Endothelial cell of umbilical vein (primary cell): Measurements from ENCODE around the gene EPX. TPM values are rescaled to one million over a fixed set of nuclear protein-coding genes. Genes with fewer than 3 reads are reported as not detected.
A peak's percentile ranks its signal among the peaks of the same experiment; 100 is the strongest.

ENCODE experiments used
- BruUV-seq: library from RNA; stranded (reverse); fragments of 400-500 nt; replicated peaks from 2 replicates; lab custom pipeline; 2021; lab: Mats Ljungman, UMichigan
- CTCF ChIA-PET: fragments of 300-600, 350-600 bp; sonication (Branson Sonifier 250); formaldehyde crosslinking; loops from one replicate; lab custom pipeline; 2021; ENCODE audit warnings: antibody characterized with exemption, inconsistent platforms; lab: Charles Lee
- POLR2A ChIA-PET: fragments of 300-600, 350-600 bp; sonication (Branson Sonifier 250); formaldehyde crosslinking; loops from one replicate; lab custom pipeline; 2021; ENCODE audit warnings: antibody characterized with exemption, inconsistent platforms; lab: Charles Lee
- DNase-seq: peaks from one replicate; pipeline ENCODE4 v3.0.0-alpha.2; 2011; ENCODE audit warnings: low read depth, low spot score
- FAIRE-seq: peaks from 2 replicates; lab custom pipeline; 2011; peaks lifted over from hg19 to GRCh38; lab: Jason Lieb, UNC
- H2AFZ ChIP-seq: 2 replicates; pipeline ENCODE4 v1.6.0; 2012; ENCODE audit warnings: low read depth, low read length, control low read depth, inconsistent platforms
- H3K27ac ChIP-seq: 2 replicates; pipeline ENCODE4 v1.5.1; 2011; ENCODE audit warnings: low read depth, mild to moderate bottlenecking, control low read depth, low read length, moderate library complexity; ENCODE audit not compliant: insufficient read depth
- H3K27me3 ChIP-seq, 2 experiments: 2 replicates each; pipeline versions ENCODE4 v1.6.0 to v1.6.1; 2011; ENCODE audit warnings: low read length in 2 of 2, mixed read lengths in 1 of 2; ENCODE audit not compliant: control insufficient read depth in 2 of 2, insufficient read depth in 2 of 2
- H3K36me3 ChIP-seq, 2 experiments: 2 replicates in 1 of 2; 3 replicates in 1 of 2; pipeline ENCODE4 v1.5.1; 2011; ENCODE audit warnings: low read length in 2 of 2, mild to moderate bottlenecking in 1 of 2, moderate library complexity in 1 of 2; ENCODE audit not compliant: control insufficient read depth in 2 of 2, insufficient read depth in 2 of 2; ENCODE audit errors: extremely low read depth in 1 of 2
- H3K4me1 ChIP-seq: 3 replicates; pipeline ENCODE4 v1.5.1; 2011; ENCODE audit warnings: mild to moderate bottlenecking, low read length; ENCODE audit not compliant: control insufficient read depth, insufficient read depth; ENCODE audit errors: extremely low read depth
- H3K4me2 ChIP-seq: 2 replicates; pipeline ENCODE4 v1.6.1; 2011; ENCODE audit warnings: low read length, control low read depth, mixed read lengths; ENCODE audit not compliant: insufficient read depth
- H3K4me3 ChIP-seq, 3 experiments: fragments of 200-600 bp in 1 of 3; sonication (generic), shearing (Covaris generic) in 1 of 3; replicated peaks in 1 of 3; 2 replicates each; pipeline ENCODE4 v1.5.1; 2011 to 2016; ENCODE audit warnings: control low read depth in 3 of 3, low read length in 3 of 3, mild to moderate bottlenecking in 2 of 3, inconsistent platforms in 1 of 3, low read depth in 1 of 3, moderate library complexity in 1 of 3; ENCODE audit not compliant: insufficient read depth in 1 of 3
- H3K79me2 ChIP-seq: 2 replicates; pipeline ENCODE4 v1.6.0; 2012; ENCODE audit warnings: low read length, inconsistent platforms; ENCODE audit not compliant: control insufficient read depth, insufficient read depth
- H3K9ac ChIP-seq: replicated peaks from 2 replicates; pipeline ENCODE3; 2011; ENCODE audit warnings: low read length, control low read depth; ENCODE audit not compliant: insufficient read depth; ENCODE audit errors: extremely low read depth
- H3K9me1 ChIP-seq: replicated peaks from 3 replicates; pipeline ENCODE4 v1.6.0; 2011; ENCODE audit warnings: mild to moderate bottlenecking, low read length; ENCODE audit not compliant: control insufficient read depth, insufficient read depth; ENCODE audit errors: extremely low read depth
- H3K9me3 ChIP-seq: replicated peaks from 2 replicates; pipeline ENCODE4 v1.5.1; 2012; ENCODE audit warnings: low read length, inconsistent platforms; ENCODE audit not compliant: control insufficient read depth, insufficient read depth
- H4K20me1 ChIP-seq: replicated peaks from 2 replicates; pipeline ENCODE3; 2011; ENCODE audit warnings: mild to moderate bottlenecking, low read length; ENCODE audit not compliant: control insufficient read depth, insufficient read depth; ENCODE audit errors: extremely low read depth
- EZH2 ChIP-seq: IDR thresholded peaks from 2 replicates; pipeline ENCODE4 v1.6.1; 2012; ENCODE audit warnings: borderline replicate concordance, low read depth, mild to moderate bottlenecking, moderate library complexity, low read length, inconsistent platforms; ENCODE audit not compliant: severe bottlenecking
- FOS ChIP-seq: IDR thresholded peaks from 2 replicates; pipeline ENCODE4 v1.6.1; 2011; ENCODE audit warnings: mild to moderate bottlenecking, low read length, moderate library complexity, borderline replicate concordance; ENCODE audit not compliant: insufficient read depth
- GATA2 ChIP-seq: IDR thresholded peaks from 2 replicates; pipeline ENCODE4 v1.7.0; 2011; ENCODE audit warnings: low read depth, mild to moderate bottlenecking, moderate library complexity, mixed read lengths, low read length; ENCODE audit not compliant: insufficient read length, insufficient read depth
- JUN ChIP-seq: IDR thresholded peaks from 2 replicates; pipeline ENCODE4 v1.6.1; 2011; ENCODE audit warnings: borderline replicate concordance, low read depth; ENCODE audit not compliant: insufficient read length, insufficient read depth
- MYC ChIP-seq: IDR thresholded peaks from one replicate; pipeline ENCODE4 v1.6.1; 2011; ENCODE audit warnings: mild to moderate bottlenecking, low read depth, low read length
- POLR2AphosphoS5 ChIP-seq: IDR thresholded peaks from 2 replicates; pipeline ENCODE4 v1.6.1; 2012; ENCODE audit warnings: low read depth, mild to moderate bottlenecking, control low read depth, low read length, moderate library complexity; ENCODE audit not compliant: insufficient read depth
- dilution Hi-C: fragments of 300-500 bp; cut with MboI; formaldehyde crosslinking; loops from one replicate; pipeline ENCODE4 v1.15.0; 2019; ENCODE audit warnings: low sequenced_read_pairs; ENCODE audit not compliant: extremely low pct_ligation_motif_present
- intact Hi-C: fragments of 100-400 bp; cut with micrococcal nuclease; formaldehyde crosslinking; loops from one replicate; pipeline ENCODE4 v1.10.0; 2022
- polyA plus RNA-seq, 4 experiments: library from polyadenylated mRNA; depleted of rRNA in 3 of 4; stranded (reverse) in 3 of 4; unstranded in 1 of 4; fragments of >200 nt; gene quantifications; 2 replicates each; pipeline versions ENCODE4 v1.2.1 to v1.2.3, GENCODE V29; 2011 to 2012; ENCODE audit warnings: missing spikeins in 1 of 4
- total RNA-seq: library from RNA; stranded (reverse); gene quantifications from 2 replicates; pipeline ENCODE4 v1.2.3, GENCODE V29; 2021
- TF ChIP-seq, protein P1 (sequence below): IDR thresholded peaks from 2 replicates; pipeline ENCODE4 v1.6.1; 2011; ENCODE audit not compliant: insufficient read depth, insufficient read length
- TF ChIP-seq, protein P2 (sequence below), 2 donors: IDR thresholded peaks; 1 replicate in 1 of 2; 2 replicates in 1 of 2; pipeline ENCODE4 v1.5.1; 2011; ENCODE audit warnings: low read length in 2 of 2, mild to moderate bottlenecking in 2 of 2, moderate library complexity in 2 of 2, control low read depth in 1 of 2, inconsistent platforms in 1 of 2, low read depth in 1 of 2; ENCODE audit not compliant: insufficient read depth in 1 of 2; ENCODE audit errors: extremely low read depth in 1 of 2

Gene EPX
- total and polyA plus RNA-seq, 2 donors (not counting 3 experiments of a cell fraction or from before 2014, with no cell fraction given), result not detected

DNA sequence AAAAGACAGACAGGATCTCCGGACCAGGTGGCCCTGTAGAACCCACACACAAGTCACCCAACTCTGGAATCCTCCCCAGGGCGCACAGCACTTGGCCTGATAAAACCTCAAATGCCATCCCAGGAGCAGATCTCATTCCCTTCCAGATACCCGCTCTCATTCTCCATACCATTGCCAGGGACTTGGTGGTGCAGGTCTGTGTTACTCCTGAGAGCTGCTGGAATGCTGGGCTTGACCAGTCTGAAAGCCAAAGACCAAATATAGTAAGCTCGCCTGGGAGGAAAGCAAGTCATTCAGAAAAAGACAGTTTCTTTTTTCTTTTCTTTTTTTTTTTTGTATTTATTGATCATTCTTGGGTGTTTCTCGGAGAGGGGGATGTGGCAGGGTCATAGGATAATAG, 15.8 kb downstream of the EPX start:
- no peak for DNase-seq
- H3K9me1 ChIP-seq, result no peaks in the 10 kb centered on the region
- H4K20me1 ChIP-seq, result no peaks in the 10 kb centered on the region
- no peaks in the 10 kb centered on the region for H3K4me1 ChIP-seq
- H3K9ac ChIP-seq, result no peak overlapping the region
- no peak for FAIRE-seq
- no peaks in the 10 kb centered on the region for H3K79me2 ChIP-seq
- peaks cover 0 to 8% of the 10 kb centered on the region in 2 experiments for H3K36me3 ChIP-seq
- no peak overlapping the region for H3K4me3 ChIP-seq
- ChIA-PET CTCF (no interaction called here), POLR2A (no interaction called here)
- no peak overlapping the region for H2AFZ ChIP-seq
- H3K4me2 ChIP-seq, result no peak overlapping the region
- dilution Hi-C loops, result no loop called here
- H3K27me3 ChIP-seq, result no peaks in the 10 kb centered on the region
- no TSS peak for BruUV-seq
- no peak for TF ChIP-seq JUN
- no peak for TF ChIP-seq FOS
- TF ChIP-seq, protein P1, sequence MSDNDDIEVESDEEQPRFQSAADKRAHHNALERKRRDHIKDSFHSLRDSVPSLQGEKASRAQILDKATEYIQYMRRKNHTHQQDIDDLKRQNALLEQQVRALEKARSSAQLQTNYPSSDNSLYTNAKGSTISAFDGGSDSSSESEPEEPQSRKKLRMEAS, result no peak
- TF ChIP-seq GATA2, result no peak
- H3K27ac ChIP-seq, result no peak overlapping the region
- H3K9me3 ChIP-seq, result no peaks in the 10 kb centered on the region
- intact Hi-C loops, result no loop called here

DNA sequence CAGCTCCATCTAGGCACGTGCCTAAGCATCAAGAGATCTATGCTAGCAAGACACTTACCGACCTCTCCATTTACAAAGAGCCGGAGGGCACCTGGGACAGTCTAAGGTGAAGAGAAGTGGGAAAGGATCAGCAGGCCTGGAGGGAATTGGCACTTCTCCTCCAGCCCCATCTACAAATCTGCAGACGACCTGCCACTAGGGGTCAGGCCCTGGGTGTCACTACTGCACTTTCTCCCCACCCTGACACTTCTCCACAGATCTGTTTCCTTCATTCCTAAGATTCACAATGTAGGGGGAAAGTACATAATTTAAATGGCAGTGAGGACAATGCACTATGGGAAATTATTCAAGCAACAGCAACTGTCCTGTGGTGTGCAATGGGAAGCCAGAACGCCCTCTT, 18.4 kb downstream of the EPX start:
- intact Hi-C loops (no loop called here), dilution Hi-C loops (no loop called here)
- TF ChIP-seq MYC (no peak), EZH2 (no peak), POLR2AphosphoS5 (no peak)
- TF ChIP-seq, protein P1, result no peak
- TF ChIP-seq, protein P2, sequence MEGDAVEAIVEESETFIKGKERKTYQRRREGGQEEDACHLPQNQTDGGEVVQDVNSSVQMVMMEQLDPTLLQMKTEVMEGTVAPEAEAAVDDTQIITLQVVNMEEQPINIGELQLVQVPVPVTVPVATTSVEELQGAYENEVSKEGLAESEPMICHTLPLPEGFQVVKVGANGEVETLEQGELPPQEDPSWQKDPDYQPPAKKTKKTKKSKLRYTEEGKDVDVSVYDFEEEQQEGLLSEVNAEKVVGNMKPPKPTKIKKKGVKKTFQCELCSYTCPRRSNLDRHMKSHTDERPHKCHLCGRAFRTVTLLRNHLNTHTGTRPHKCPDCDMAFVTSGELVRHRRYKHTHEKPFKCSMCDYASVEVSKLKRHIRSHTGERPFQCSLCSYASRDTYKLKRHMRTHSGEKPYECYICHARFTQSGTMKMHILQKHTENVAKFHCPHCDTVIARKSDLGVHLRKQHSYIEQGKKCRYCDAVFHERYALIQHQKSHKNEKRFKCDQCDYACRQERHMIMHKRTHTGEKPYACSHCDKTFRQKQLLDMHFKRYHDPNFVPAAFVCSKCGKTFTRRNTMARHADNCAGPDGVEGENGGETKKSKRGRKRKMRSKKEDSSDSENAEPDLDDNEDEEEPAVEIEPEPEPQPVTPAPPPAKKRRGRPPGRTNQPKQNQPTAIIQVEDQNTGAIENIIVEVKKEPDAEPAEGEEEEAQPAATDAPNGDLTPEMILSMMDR (IDR thresholded peaks at IDR 0.05; ENCODE audit: extremely low read depth in 1 of 2, insufficient read depth in 1 of 2, low read depth in 1 of 2, low read length in 2 of 2), result peak in 1 of 2 donors; percentile 1
- Histone ChIP-seq H4K20me1 (no peaks in the 10 kb centered on the region), H3K27me3 (no peaks in the 10 kb centered on the region), H3K27ac (no peak overlapping the region), H3K36me3 (peaks cover 0 to 8% of the 10 kb centered on the region in 2 experiments), H2AFZ (no peak overlapping the region), H3K9me3 (no peaks in the 10 kb centered on the region), H3K4me3 (no peak overlapping the region), H3K9ac (no peak overlapping the region), H3K9me1 (no peaks in the 10 kb centered on the region), H3K79me2 (no peaks in the 10 kb centered on the region), H3K4me2 (no peak overlapping the region), H3K4me1 (no peaks in the 10 kb centered on the region)
- FAIRE-seq (no peak), DNase-seq (no peak)
- ChIA-PET POLR2A (no interaction called here), CTCF (no interaction called here)
- BruUV-seq, result no TSS peak
